Liver (tissue), 3 donors: Measurements from ENCODE around the gene PDYN.

Experiments
- EGR1 ChIP-seq, 2 donors: IDR thresholded peaks; 2 replicates each; pipeline ENCODE4 v1.6.1; 2016 to 2018; ENCODE audit warnings: antibody characterized with exemption in 2 of 2, low read depth in 2 of 2
- GABPA ChIP-seq, 2 donors: IDR thresholded peaks in 1 of 2; conservative IDR thresholded peaks in 1 of 2; 2 replicates each; pipeline ENCODE4 v1.6.1; 2016; ENCODE audit warnings: antibody characterized with exemption in 2 of 2, mild to moderate bottlenecking in 1 of 2, moderate library complexity in 1 of 2
- JUND ChIP-seq, 2 donors: IDR thresholded peaks; 2 replicates each; pipeline ENCODE4 v1.6.1; 2016; ENCODE audit warnings: antibody characterized with exemption in 2 of 2
- RAD21 ChIP-seq, 2 donors: IDR thresholded peaks; 2 replicates each; pipeline ENCODE4 v1.6.1; 2016; ENCODE audit warnings: antibody characterized with exemption in 2 of 2, mild to moderate bottlenecking in 2 of 2
- RXRA ChIP-seq, 2 donors: IDR thresholded peaks; 2 replicates each; pipeline ENCODE4 v1.6.1; 2017 to 2018; ENCODE audit warnings: antibody characterized with exemption in 2 of 2, mild to moderate bottlenecking in 1 of 2
- TAF1 ChIP-seq: conservative IDR thresholded peaks from 2 replicates; pipeline ENCODE4 v1.6.1; 2016; ENCODE audit warnings: antibody characterized with exemption, mild to moderate bottlenecking
- YY1 ChIP-seq: IDR thresholded peaks from 2 replicates; pipeline ENCODE4 v1.6.1; 2016; ENCODE audit warnings: antibody characterized with exemption, mild to moderate bottlenecking
- TF ChIP-seq, protein P1 (sequence below): fragments of 150-350 bp; IDR thresholded peaks from 2 replicates; pipeline ENCODE4 v1.5.1; 2017; ENCODE audit warnings: improper control_type of control experiment, low read depth, low read length; ENCODE audit not compliant: missing input control
- TF ChIP-seq, protein P2 (sequence below): IDR thresholded peaks from 2 replicates; pipeline ENCODE4 v1.6.1; 2016; ENCODE audit warnings: antibody characterized with exemption, mild to moderate bottlenecking
- TF ChIP-seq, protein P3 (sequence below): IDR thresholded peaks from 2 replicates; pipeline ENCODE4 v1.6.1; 2016; ENCODE audit warnings: antibody characterized with exemption
- TF ChIP-seq, protein P4 (sequence below): IDR thresholded peaks from 2 replicates; pipeline ENCODE4 v1.6.1; 2016; ENCODE audit warnings: antibody characterized with exemption
- donor health status: healthy.
- donor health status: healthy.

DNA sequence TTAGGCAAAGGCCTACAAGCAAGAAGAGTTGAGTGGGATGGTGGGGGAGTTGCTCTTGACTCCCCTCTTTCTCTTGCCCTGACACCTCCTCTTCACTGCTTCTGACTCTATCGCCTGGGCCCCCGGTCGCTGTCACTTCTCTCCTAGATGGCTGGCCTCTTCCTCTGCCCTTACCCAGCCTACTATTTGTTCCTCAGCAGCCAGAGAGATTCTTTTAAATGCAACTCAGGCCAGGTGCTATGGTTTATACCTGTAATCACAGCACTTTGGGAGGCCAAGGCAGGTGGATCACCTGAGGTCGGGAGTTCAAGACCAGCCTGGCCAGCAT, 4.3 kb upstream of the PDYN start:
- TF ChIP-seq, protein P1, sequence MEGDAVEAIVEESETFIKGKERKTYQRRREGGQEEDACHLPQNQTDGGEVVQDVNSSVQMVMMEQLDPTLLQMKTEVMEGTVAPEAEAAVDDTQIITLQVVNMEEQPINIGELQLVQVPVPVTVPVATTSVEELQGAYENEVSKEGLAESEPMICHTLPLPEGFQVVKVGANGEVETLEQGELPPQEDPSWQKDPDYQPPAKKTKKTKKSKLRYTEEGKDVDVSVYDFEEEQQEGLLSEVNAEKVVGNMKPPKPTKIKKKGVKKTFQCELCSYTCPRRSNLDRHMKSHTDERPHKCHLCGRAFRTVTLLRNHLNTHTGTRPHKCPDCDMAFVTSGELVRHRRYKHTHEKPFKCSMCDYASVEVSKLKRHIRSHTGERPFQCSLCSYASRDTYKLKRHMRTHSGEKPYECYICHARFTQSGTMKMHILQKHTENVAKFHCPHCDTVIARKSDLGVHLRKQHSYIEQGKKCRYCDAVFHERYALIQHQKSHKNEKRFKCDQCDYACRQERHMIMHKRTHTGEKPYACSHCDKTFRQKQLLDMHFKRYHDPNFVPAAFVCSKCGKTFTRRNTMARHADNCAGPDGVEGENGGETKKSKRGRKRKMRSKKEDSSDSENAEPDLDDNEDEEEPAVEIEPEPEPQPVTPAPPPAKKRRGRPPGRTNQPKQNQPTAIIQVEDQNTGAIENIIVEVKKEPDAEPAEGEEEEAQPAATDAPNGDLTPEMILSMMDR: no peak
- TF ChIP-seq, protein P2, sequence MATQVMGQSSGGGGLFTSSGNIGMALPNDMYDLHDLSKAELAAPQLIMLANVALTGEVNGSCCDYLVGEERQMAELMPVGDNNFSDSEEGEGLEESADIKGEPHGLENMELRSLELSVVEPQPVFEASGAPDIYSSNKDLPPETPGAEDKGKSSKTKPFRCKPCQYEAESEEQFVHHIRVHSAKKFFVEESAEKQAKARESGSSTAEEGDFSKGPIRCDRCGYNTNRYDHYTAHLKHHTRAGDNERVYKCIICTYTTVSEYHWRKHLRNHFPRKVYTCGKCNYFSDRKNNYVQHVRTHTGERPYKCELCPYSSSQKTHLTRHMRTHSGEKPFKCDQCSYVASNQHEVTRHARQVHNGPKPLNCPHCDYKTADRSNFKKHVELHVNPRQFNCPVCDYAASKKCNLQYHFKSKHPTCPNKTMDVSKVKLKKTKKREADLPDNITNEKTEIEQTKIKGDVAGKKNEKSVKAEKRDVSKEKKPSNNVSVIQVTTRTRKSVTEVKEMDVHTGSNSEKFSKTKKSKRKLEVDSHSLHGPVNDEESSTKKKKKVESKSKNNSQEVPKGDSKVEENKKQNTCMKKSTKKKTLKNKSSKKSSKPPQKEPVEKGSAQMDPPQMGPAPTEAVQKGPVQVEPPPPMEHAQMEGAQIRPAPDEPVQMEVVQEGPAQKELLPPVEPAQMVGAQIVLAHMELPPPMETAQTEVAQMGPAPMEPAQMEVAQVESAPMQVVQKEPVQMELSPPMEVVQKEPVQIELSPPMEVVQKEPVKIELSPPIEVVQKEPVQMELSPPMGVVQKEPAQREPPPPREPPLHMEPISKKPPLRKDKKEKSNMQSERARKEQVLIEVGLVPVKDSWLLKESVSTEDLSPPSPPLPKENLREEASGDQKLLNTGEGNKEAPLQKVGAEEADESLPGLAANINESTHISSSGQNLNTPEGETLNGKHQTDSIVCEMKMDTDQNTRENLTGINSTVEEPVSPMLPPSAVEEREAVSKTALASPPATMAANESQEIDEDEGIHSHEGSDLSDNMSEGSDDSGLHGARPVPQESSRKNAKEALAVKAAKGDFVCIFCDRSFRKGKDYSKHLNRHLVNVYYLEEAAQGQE: no peak
- no peak for TF ChIP-seq RAD21 (IDR thresholded peaks at IDR 0.05)
- TF ChIP-seq, protein P3, sequence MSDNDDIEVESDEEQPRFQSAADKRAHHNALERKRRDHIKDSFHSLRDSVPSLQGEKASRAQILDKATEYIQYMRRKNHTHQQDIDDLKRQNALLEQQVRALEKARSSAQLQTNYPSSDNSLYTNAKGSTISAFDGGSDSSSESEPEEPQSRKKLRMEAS: no peak
- no peak for TF ChIP-seq JUND (IDR thresholded peaks at IDR 0.05)
- TF ChIP-seq TAF1: no peak
- no peak for TF ChIP-seq GABPA (IDR thresholded peaks at IDR 0.05 in 1 of 2, conservative IDR thresholded peaks at IDR 0.05 in 1 of 2)
- no peak for TF ChIP-seq EGR1 (IDR thresholded peaks at IDR 0.05; ENCODE audit: low read depth in 2 of 2)
- no peak for TF ChIP-seq RXRA (IDR thresholded peaks at IDR 0.05)
- no peak for TF ChIP-seq YY1
- TF ChIP-seq, protein P4, sequence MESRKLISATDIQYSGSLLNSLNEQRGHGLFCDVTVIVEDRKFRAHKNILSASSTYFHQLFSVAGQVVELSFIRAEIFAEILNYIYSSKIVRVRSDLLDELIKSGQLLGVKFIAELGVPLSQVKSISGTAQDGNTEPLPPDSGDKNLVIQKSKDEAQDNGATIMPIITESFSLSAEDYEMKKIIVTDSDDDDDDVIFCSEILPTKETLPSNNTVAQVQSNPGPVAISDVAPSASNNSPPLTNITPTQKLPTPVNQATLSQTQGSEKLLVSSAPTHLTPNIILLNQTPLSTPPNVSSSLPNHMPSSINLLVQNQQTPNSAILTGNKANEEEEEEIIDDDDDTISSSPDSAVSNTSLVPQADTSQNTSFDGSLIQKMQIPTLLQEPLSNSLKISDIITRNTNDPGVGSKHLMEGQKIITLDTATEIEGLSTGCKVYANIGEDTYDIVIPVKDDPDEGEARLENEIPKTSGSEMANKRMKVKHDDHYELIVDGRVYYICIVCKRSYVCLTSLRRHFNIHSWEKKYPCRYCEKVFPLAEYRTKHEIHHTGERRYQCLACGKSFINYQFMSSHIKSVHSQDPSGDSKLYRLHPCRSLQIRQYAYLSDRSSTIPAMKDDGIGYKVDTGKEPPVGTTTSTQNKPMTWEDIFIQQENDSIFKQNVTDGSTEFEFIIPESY: no peak
